Central memory CD8-positive, alpha-beta T cell (primary cell): ENCODE data around the gene AIG1.
"Not testable (repeated sequence)": the region's sequence is repeated elsewhere in the genome, so short reads cannot be mapped to it uniquely, and the experiment has no call there.

Experiments
- ATAC-seq: fragments of 150-1000 bp; cut with Tn5 transposase; replicated peaks from 2 replicates; pipeline ENCODE4 v1.10.0; 2022; ENCODE audit warnings: mild to moderate bottlenecking, moderate FRiP score, moderate number of reproducible peaks; ENCODE audit not compliant: poor library complexity, severe bottlenecking; ENCODE audit errors: extremely low read depth
- DNase-seq, 2 donors: peaks; one replicate each; pipeline ENCODE4 v3.0.0; 2021; ENCODE audit warnings: low spot score in 2 of 2
- H3K27ac Mint-ChIP-seq: one replicate; pipeline ENCODE4 v1.8.0; 2022; ENCODE audit warnings: low read depth, mild to moderate bottlenecking, moderate library complexity, mixed read lengths
- H3K27me3 Mint-ChIP-seq: one replicate; pipeline ENCODE4 v1.8.0; 2022; ENCODE audit warnings: mixed read lengths
- H3K36me3 Mint-ChIP-seq: one replicate; pipeline ENCODE4 v1.8.0; 2022; ENCODE audit warnings: mild to moderate bottlenecking, moderate library complexity, mixed read lengths; ENCODE audit not compliant: insufficient read depth
- H3K4me1 Mint-ChIP-seq: one replicate; pipeline ENCODE4 v1.8.0; 2022; ENCODE audit warnings: mixed read lengths
- H3K4me3 Mint-ChIP-seq: one replicate; pipeline ENCODE4 v1.8.0; 2022; ENCODE audit warnings: mild to moderate bottlenecking, moderate library complexity, mixed read lengths
- H3K9me3 Mint-ChIP-seq: one replicate; pipeline ENCODE4 v1.8.0; 2022; ENCODE audit warnings: mixed read lengths

AIG1 gene

GRCh38 chr6:143087335-143087734 is 26.6 kb downstream of the AIG1 start:
- H3K27me3 Mint-ChIP-seq, H3K4me3 Mint-ChIP-seq, H3K4me1 Mint-ChIP-seq, H3K27ac Mint-ChIP-seq, H3K36me3 Mint-ChIP-seq, H3K9me3 Mint-ChIP-seq, DNase-seq, ATAC-seq: not testable (repeated sequence)

GRCh38 chr6:143087856-143088255 is 27.2 kb downstream of the AIG1 start:
- Mint-ChIP-seq H3K9me3 (no peaks in the 10 kb centered on the region), H3K27me3 (no peaks in the 10 kb centered on the region), H3K27ac (no peak overlapping the region), H3K36me3 (no peaks in the 10 kb centered on the region), H3K4me1 (no peaks in the 10 kb centered on the region), H3K4me3 (no peak overlapping the region)
- ATAC-seq (no peak), DNase-seq (no peak)

GRCh38 chr6:143090314-143091044 is 29.8 kb downstream of the AIG1 start:
- no peak overlapping the region for H3K27ac Mint-ChIP-seq
- ATAC-seq = no peak
- H3K4me1 Mint-ChIP-seq = no peaks in the 10 kb centered on the region
- H3K36me3 Mint-ChIP-seq = no peaks in the 10 kb centered on the region
- no peak for DNase-seq
- no peaks in the 10 kb centered on the region for H3K9me3 Mint-ChIP-seq
- no peak overlapping the region for H3K4me3 Mint-ChIP-seq
- H3K27me3 Mint-ChIP-seq = no peaks in the 10 kb centered on the region

GRCh38 chr6:143092768-143093167 is 32.1 kb downstream of the AIG1 start:
- Mint-ChIP-seq H3K4me3 (no peak overlapping the region), H3K36me3 (no peaks in the 10 kb centered on the region), H3K4me1 (no peaks in the 10 kb centered on the region), H3K27ac (no peak overlapping the region), H3K9me3 (no peaks in the 10 kb centered on the region), H3K27me3 (no peaks in the 10 kb centered on the region)
- no peak for DNase-seq
- no peak for ATAC-seq

- H3K9me3 Mint-ChIP-seq = no peaks in the 10 kb centered on the region
- H3K4me1 Mint-ChIP-seq = no peaks in the 10 kb centered on the region
- no peaks in the 10 kb centered on the region for H3K27me3 Mint-ChIP-seq
- no peak for ATAC-seq
- H3K27ac Mint-ChIP-seq = no peak overlapping the region
- H3K4me3 Mint-ChIP-seq = no peak overlapping the region
- no peak for DNase-seq
- H3K36me3 Mint-ChIP-seq = no peaks in the 10 kb centered on the region
These were observed 32.6 kb downstream of the AIG1 start for GRCh38 chr6:143093290-143093689.

GRCh38 chr6:143096403-143096802 is 35.7 kb downstream of the AIG1 start:
- DNase-seq (no peak), ATAC-seq (no peak)
- no peaks in the 10 kb centered on the region for H3K36me3 Mint-ChIP-seq
- H3K4me3 Mint-ChIP-seq = no peak overlapping the region
- no peaks in the 10 kb centered on the region for H3K9me3 Mint-ChIP-seq
- H3K27ac Mint-ChIP-seq = no peak overlapping the region
- H3K27me3 Mint-ChIP-seq = no peaks in the 10 kb centered on the region
- no peaks in the 10 kb centered on the region for H3K4me1 Mint-ChIP-seq

- Mint-ChIP-seq H3K9me3 (no peaks in the 10 kb centered on the region), H3K4me1 (no peaks in the 10 kb centered on the region), H3K4me3 (no peak overlapping the region), H3K27me3 (no peaks in the 10 kb centered on the region), H3K36me3 (no peaks in the 10 kb centered on the region), H3K27ac (no peak overlapping the region)
- ATAC-seq (peak; percentile 76), DNase-seq (no peak)
These were observed 36.6 kb downstream of the AIG1 start for GRCh38 chr6:143097224-143097795.

GRCh38 chr6:143098054-143098671 is 37.5 kb downstream of the AIG1 start:
- Mint-ChIP-seq H3K9me3 (no peaks in the 10 kb centered on the region), H3K27ac (no peak overlapping the region), H3K36me3 (no peaks in the 10 kb centered on the region), H3K27me3 (no peaks in the 10 kb centered on the region), H3K4me1 (no peaks in the 10 kb centered on the region), H3K4me3 (no peak overlapping the region)
- ATAC-seq (peak; percentile 58), DNase-seq (no peak)

- no peak for DNase-seq
- Mint-ChIP-seq H3K9me3 (no peaks in the 10 kb centered on the region), H3K27me3 (no peaks in the 10 kb centered on the region), H3K27ac (no peak overlapping the region), H3K4me1 (no peaks in the 10 kb centered on the region), H3K36me3 (no peaks in the 10 kb centered on the region), H3K4me3 (no peak overlapping the region)
- ATAC-seq = no peak
These were observed 39.0 kb downstream of the AIG1 start for GRCh38 chr6:143099647-143100046.

GRCh38 chr6:143100429-143100828 is 39.7 kb downstream of the AIG1 start:
- H3K27ac Mint-ChIP-seq = no peak overlapping the region
- H3K27me3 Mint-ChIP-seq = no peaks in the 10 kb centered on the region
- no peaks in the 10 kb centered on the region for H3K9me3 Mint-ChIP-seq
- no peaks in the 10 kb centered on the region for H3K4me1 Mint-ChIP-seq
- ATAC-seq (no peak), DNase-seq (no peak)
- no peaks in the 10 kb centered on the region for H3K36me3 Mint-ChIP-seq
- H3K4me3 Mint-ChIP-seq = no peak overlapping the region

GRCh38 chr6:143103916-143104315 is 43.2 kb downstream of the AIG1 start:
- no peaks in the 10 kb centered on the region for H3K4me1 Mint-ChIP-seq
- DNase-seq (no peak), ATAC-seq (no peak)
- no peak overlapping the region for H3K4me3 Mint-ChIP-seq
- no peaks in the 10 kb centered on the region for H3K9me3 Mint-ChIP-seq
- no peaks in the 10 kb centered on the region for H3K36me3 Mint-ChIP-seq
- no peak overlapping the region for H3K27ac Mint-ChIP-seq
- no peaks in the 10 kb centered on the region for H3K27me3 Mint-ChIP-seq

GRCh38 chr6:143107440-143107839 is 46.8 kb downstream of the AIG1 start:
- Mint-ChIP-seq H3K36me3 (no peaks in the 10 kb centered on the region), H3K27ac (no peak overlapping the region), H3K27me3 (no peaks in the 10 kb centered on the region), H3K4me3 (no peak overlapping the region), H3K4me1 (no peaks in the 10 kb centered on the region), H3K9me3 (no peaks in the 10 kb centered on the region)
- ATAC-seq = no peak
- no peak for DNase-seq
